IMR-90 (cell line): ENCODE results near the gene GGCT.

Experiments used
- CEBPB ChIP-seq: IDR thresholded peaks from 2 replicates; pipeline ENCODE4 v1.6.1; 2012; ENCODE audit warnings: low read depth, low read length, improper control_type of control experiment
- CTCF ChIP-seq: conservative IDR thresholded peaks from 2 replicates; pipeline ENCODE4 v1.5.1; 2012; ENCODE audit warnings: mild to moderate bottlenecking, low read depth, low read length, improper control_type of control experiment
- ELK1 ChIP-seq: fragments of 150-350 bp; IDR thresholded peaks from 2 replicates; pipeline ENCODE4 v1.6.1; 2016; ENCODE audit warnings: low read depth, mild to moderate bottlenecking, low read length, moderate library complexity, borderline replicate concordance
- POLR2A ChIP-seq: IDR thresholded peaks from 2 replicates; pipeline ENCODE4 v1.6.1; 2012; ENCODE audit warnings: mild to moderate bottlenecking, low read depth, low read length

GRCh38 chr7:30505174-30505697 is 607 bp upstream of the GGCT start:
- TF ChIP-seq CTCF = no peak
- no peak for TF ChIP-seq POLR2A
- no peak for TF ChIP-seq ELK1
- no peak for TF ChIP-seq CEBPB
